ENCODE results near the gene EPHA8.

DNA sequence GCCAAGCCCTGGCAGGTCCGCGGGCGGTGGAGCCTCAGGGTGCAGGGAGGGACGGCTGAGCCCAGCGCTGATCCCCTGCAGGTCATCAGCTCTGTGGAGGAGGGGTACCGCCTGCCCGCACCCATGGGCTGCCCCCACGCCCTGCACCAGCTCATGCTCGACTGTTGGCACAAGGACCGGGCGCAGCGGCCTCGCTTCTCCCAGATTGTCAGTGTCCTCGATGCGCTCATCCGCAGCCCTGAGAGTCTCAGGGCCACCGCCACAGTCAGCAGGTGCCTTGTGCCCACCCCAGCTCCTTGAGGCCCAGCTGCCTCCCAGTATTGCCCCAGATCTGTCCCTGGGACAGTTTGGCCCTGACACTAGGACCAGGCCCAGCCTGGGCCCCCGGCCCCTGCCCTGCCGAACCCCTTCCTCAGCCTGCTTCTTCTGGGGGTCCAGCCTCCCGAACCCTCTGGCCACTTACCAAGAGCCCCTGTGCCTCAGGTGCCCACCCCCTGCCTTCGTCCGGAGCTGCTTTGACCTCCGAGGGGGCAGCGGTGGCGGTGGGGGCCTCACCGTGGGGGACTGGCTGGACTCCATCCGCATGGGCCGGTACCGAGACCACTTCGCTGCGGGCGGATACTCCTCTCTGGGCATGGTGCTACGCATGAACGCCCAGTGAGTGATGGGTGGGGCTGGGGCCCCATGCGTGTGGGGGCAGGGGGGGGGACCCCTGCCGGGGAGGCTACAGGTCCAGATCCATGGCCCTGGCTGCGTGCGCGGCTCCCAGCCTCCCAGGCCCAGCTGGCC lies 37.7 kb downstream of the EPHA8 start:
- no peak for TF ChIP-seq CHD1 (IDR thresholded peaks at IDR 0.05; ENCODE audit: low read depth, low read length)
- TF ChIP-seq, protein P1, sequence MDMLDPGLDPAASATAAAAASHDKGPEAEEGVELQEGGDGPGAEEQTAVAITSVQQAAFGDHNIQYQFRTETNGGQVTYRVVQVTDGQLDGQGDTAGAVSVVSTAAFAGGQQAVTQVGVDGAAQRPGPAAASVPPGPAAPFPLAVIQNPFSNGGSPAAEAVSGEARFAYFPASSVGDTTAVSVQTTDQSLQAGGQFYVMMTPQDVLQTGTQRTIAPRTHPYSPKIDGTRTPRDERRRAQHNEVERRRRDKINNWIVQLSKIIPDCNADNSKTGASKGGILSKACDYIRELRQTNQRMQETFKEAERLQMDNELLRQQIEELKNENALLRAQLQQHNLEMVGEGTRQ (IDR thresholded peaks at IDR 0.05; ENCODE audit: low read depth, low read length) = no peak
- TF ChIP-seq, protein P2, sequence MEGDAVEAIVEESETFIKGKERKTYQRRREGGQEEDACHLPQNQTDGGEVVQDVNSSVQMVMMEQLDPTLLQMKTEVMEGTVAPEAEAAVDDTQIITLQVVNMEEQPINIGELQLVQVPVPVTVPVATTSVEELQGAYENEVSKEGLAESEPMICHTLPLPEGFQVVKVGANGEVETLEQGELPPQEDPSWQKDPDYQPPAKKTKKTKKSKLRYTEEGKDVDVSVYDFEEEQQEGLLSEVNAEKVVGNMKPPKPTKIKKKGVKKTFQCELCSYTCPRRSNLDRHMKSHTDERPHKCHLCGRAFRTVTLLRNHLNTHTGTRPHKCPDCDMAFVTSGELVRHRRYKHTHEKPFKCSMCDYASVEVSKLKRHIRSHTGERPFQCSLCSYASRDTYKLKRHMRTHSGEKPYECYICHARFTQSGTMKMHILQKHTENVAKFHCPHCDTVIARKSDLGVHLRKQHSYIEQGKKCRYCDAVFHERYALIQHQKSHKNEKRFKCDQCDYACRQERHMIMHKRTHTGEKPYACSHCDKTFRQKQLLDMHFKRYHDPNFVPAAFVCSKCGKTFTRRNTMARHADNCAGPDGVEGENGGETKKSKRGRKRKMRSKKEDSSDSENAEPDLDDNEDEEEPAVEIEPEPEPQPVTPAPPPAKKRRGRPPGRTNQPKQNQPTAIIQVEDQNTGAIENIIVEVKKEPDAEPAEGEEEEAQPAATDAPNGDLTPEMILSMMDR (conservative IDR thresholded peaks at IDR 0.05; ENCODE audit: low read depth, low read length) = no peak
- no peak for TF ChIP-seq SMC3 (IDR thresholded peaks at IDR 0.05; ENCODE audit: low read depth, low read length)
